G401 (cell line): Measurements from ENCODE around the gene MTPN. TPM values are rescaled to one million over a fixed set of nuclear protein-coding genes. Genes with fewer than 3 reads are reported as not detected.

Experiments
- DNase-seq: peaks from one replicate; pipeline ENCODE4 v3.0.0-alpha.2; 2015; ENCODE audit warnings: low spot score
- in situ Hi-C: cut with HindIII; loops from 2 replicates; pipeline ENCODE4 v1.10.0; 2016; ENCODE audit warnings: low sequenced_read_pairs, mixed read lengths
- total RNA-seq: library from RNA; depleted of rRNA; stranded (reverse); fragments of >200 nt; shearing (Covaris generic); gene quantifications from 2 replicates; pipeline ENCODE4 v1.2.3, GENCODE V29; 2014; rRNA removed

Gene MTPN, protein sequence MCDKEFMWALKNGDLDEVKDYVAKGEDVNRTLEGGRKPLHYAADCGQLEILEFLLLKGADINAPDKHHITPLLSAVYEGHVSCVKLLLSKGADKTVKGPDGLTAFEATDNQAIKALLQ
- 80.6 and 115 TPM in 2 replicates for total RNA-seq

DNA sequence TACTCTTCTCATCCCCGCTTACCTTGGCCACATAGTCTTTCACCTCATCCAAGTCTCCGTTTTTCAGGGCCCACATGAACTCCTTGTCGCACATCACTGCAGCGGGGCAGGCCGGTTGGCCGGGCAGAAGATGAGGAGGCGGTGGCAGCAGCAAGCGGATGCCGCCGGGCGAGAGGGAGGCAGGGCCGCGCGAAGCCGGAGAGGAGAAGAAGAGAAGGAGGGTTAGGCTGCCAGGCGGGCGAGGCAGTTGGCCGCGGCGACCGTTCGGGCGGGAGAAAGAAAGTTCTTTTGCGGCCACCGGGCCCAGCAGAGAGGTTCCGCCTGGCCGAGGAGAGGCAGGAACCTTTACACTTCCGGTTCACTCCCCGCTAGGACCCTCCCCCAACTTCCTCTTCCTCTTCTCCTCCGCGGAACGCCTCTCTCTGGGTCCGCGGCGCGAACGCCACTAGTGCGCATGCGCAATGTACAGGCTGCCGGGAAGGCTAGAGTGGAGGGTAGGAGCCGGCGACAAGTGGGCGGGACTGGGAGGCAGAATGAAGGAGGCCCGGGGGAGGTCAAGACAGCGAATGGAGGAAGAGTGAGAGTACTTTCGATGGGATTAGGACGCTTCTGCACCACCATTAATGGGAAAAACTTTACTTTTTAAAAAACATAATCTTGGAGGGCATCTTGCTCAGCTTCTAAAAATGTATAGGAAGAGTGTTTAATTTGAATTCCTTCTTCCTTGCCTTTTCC is at the start of gene MTPN:
MTPN (minus strand) TSS at position 353 of the 735 bp plus-strand sequence; CDS start at position 94, 259 bp downstream.
- peak; percentile 98 for DNase-seq
- in situ Hi-C loops: no loop called here

- in situ Hi-C loops: no loop called here
- no peak for DNase-seq
These were observed 49.0 kb upstream of the MTPN start for GRCh38 chr7:136026209-136026608.

DNA sequence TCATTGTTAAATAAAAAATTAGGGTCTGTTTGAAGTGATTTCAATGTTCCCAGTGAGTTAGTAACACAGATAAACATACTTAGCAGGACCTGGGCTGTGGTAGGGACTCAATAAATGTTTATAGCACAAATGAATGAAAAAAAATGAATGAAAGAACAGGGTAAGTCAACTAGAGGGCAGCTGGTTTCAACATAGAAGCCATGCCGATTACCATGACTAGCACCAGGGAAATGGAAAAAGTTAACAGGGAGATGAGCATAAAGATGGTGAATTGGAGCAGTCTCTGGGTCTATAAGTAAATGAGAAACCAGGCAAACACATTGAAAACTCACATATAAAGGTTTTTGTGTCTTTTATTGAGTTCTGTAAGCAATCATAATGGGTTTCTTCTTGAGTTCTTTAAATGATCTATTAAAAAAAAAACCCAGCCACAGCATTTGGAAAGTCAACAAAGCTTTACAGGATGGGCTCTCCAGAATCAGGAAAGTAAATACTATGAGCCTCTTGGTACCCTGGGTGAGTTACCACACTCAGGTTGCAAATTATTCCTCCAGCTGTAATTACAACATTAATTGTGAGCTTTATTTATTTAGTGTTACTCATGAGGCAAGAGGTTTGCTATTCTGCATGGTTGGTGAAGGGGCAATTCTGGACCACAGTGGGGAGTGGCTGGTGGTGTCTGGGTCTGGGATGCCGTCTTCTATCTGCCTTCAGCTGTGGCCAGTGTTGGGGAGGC is 46.1 kb upstream of the MTPN start:
- in situ Hi-C loops: no loop called here
- DNase-seq: no peak

DNA sequence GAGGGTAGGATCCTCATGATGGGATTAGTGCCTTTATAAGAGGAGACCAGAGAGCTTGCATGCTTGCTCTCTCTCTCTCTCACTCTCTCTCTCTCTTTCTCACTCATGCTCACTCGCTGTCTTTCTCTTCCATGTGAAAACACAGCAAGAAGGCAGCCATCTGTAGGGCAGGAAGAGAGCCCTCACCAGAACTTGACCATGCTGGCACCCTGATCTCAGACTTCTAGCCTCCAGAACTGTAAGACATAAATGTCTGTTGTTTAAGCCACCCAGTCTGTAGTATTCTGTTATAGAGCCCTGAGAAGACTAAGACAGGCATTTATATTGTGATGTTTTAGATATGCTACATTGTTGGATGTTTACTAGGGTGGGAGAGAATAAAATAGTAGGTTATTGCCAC is 43.4 kb upstream of the MTPN start:
- in situ Hi-C loops: no loop called here
- DNase-seq: no peak

GRCh38 chr7:136018104-136018503 is 40.9 kb upstream of the MTPN start:
- in situ Hi-C loops: no loop called here
- no peak for DNase-seq

GRCh38 chr7:136016649-136017395 is 39.7 kb upstream of the MTPN start:
- no peak for DNase-seq
- in situ Hi-C loops: no loop called here

DNA sequence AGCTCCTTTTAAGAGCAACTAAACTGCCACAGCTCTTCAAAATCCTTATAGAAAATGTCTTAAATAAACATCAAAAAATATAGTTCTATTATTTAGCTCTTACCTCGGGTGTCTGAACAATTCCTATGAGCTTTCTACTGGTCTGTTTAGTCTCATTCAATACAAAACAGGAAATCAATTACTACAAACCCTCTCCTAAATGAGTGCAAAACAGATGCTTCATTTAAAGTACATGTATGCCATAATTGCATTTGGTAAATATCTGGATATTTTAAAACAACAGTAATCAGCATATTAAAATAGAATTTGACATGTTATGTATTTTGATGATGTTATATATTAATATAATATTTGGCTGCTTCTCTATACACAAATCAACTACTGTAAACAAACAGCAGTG is 38.5 kb upstream of the MTPN start:
- in situ Hi-C loops: no loop called here
- DNase-seq: no peak

- DNase-seq: no peak
- in situ Hi-C loops: no loop called here
These were observed 37.5 kb upstream of the MTPN start for GRCh38 chr7:136014659-136015058.

DNA sequence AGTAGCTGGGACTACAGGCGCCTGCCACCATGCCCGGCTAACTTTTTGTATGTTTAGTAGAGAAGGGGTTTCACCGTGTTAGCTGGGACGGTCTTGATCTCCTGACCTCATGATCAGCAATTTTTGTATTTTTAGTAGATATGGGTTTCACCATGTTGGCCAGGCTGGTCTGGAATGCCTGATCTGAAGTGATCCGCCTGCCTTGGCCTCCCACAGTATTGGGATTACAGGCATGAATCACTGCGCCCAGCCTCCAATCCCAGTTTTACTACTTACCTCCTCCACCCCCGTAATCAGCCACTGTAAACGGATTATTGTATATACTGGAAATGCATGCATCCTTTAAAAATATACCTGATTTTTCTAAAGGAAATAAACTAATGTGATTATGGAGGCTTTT is 35.1 kb upstream of the MTPN start:
- DNase-seq: peak; percentile 25
- in situ Hi-C loops: no loop called here

DNA sequence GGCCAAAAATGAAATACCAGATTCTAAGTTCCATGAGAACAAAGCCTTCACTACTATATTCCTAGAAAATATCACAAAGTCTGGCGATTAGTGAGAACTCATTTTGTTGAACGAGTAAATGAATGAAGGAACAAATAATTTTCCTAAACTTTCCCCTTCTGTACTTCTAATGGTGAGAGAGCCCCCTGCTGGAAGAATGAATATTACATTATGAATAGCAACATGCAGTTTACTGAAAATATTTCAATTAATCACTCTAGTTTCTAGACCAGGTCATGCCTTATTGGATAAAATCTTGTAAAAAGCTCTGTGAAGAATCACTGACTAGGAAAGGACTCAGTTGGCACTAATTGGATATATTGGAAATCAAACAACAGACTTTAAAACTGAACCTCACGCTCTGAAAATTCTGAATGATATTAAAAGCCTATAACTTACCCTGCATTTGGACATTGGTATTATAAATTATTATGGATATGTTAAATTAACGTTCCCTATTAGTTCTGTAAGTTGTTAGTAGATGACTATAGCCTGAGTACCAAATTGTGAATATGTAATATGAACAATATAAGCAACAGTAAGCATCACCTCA is 32.4 kb upstream of the MTPN start:
- DNase-seq: peak; percentile 66
- in situ Hi-C loops: no loop called here

DNA sequence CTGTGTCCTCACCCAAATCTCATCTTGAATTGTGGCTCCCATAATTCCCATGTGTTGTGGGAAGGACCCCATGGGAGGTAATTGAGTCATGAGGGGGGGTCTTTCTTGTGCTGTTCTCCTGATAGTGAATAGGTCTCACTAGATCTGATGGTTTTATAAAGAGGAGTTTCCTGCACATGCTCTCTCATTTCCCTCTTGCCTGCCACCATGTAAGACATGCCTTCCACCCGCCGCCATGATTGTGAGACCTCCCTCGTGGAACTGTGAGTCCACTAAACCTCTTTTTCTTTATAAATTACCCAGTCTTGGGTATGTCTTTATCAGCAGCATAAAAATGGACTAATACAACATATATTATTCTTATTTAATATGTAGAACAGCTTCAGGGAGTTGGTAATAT is 29.0 kb upstream of the MTPN start:
- no peak for DNase-seq
- in situ Hi-C loops: no loop called here

- in situ Hi-C loops: no loop called here
- DNase-seq: no peak
These were observed 26.9 kb upstream of the MTPN start for GRCh38 chr7:136004083-136004482.

DNA sequence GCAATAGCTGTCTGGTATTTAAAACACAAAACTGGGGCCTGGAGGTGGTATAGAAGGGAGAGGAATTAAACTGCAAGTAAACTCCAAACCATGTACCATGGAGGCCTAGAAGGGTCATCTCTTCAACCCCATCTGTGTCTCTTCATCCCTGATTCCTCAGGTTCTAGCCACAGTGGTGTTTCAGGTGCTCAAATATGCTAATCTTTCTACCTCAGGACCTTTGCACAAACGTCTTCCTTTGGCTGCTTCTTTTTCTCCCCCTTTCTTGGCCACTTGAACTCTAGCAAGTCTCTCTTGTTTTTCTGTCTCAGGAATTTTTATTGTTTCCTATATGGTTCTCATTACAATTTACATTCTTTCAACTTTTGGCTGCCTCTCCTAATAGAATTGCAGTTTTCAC is 25.6 kb upstream of the MTPN start:
- DNase-seq: no peak
- in situ Hi-C loops: no loop called here

DNA sequence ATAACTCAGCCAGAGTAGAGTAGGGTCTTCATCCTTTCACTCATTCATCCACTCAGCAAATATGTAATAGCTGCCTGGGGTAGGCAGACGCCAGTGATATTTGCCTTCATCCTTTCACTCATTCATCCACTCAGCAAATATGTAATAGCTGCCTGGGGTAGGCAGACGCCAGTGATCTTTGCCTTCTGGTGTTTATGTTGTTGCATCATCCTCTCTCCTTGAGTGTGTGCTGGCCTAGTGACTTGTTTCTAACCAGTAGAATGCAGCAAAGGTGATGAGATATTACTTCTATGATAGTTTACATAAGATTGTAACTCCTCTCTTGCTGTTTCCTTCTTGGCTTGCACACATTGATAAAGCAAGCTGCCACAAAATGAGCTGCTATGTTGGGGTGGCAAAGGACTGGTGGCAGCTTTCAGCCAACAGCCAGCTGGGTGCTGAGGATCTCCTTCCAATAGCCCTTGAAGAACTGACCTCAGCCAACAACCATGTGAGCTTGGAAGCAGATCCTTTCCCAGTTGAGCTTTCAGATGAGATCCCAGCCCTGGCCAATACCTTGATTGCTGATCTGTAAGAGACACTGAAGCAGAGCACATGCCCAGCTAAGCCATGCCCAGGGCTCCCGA is 23.2 kb upstream of the MTPN start:
- in situ Hi-C loops: no loop called here
- DNase-seq: no peak

- DNase-seq: no peak
- in situ Hi-C loops: no loop called here
These were observed 20.9 kb upstream of the MTPN start for GRCh38 chr7:135998081-135998480.

DNA sequence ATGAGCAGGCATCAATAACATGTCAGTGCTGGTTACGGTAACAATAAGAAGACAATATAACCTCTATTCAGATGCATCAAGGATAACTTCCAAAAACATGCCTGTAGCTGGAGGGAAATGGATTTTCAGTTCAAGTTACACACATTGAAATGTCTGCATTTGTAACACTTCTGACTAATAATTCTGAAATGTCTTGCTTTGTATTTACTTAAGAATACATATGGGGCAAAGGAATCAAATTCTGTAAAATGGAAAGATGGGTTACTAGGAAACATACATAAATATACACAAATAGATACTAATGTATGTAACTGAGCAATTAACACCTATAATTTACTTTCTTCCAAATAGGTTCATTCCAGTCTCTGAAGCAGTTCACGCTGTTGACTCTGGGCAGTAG is 18.6 kb upstream of the MTPN start:
- no peak for DNase-seq
- in situ Hi-C loops: no loop called here

- no peak for DNase-seq
- in situ Hi-C loops: no loop called here
These were observed 17.5 kb upstream of the MTPN start for GRCh38 chr7:135994466-135995205.

- in situ Hi-C loops: no loop called here
- no peak for DNase-seq
These were observed 16.8 kb upstream of the MTPN start for GRCh38 chr7:135993950-135994349.
